RWPE1 (cell line): ENCODE results near the gene UGT3A1.
"Not testable (repeated sequence)": the region's sequence is repeated elsewhere in the genome, so short reads cannot be mapped to it uniquely, and the experiment has no call there.

Experiments
- CTCF ChIA-PET: fragments of 350-600 bp; sonication (Branson Sonifier 250); formaldehyde crosslinking; extraction: SDS; loops from one replicate; lab custom pipeline; 2021; lab: Yijun Ruan, JAX
- POLR2A ChIA-PET: fragments of 400-600 bp; formaldehyde crosslinking; extraction: SDS; loops from one replicate; lab custom pipeline; 2020; ENCODE audit warnings: antibody characterized with exemption; ENCODE audit not compliant: low non-redundant PET; lab: Yijun Ruan, JAX
- DNase-seq: peaks from one replicate; pipeline ENCODE4 v3.0.0; 2012; ENCODE audit warnings: low spot score
- H3K27ac ChIP-seq: fragments of 450-650 bp; 2 replicates; pipeline ENCODE4 v1.5.1; 2017
- TF ChIP-seq, protein P1 (sequence below): fragments of 450-650 bp; conservative IDR thresholded peaks from 2 replicates; pipeline ENCODE4 v1.5.1; 2017; ENCODE audit warnings: low read depth, mild to moderate bottlenecking

UGT3A1 gene

DNA sequence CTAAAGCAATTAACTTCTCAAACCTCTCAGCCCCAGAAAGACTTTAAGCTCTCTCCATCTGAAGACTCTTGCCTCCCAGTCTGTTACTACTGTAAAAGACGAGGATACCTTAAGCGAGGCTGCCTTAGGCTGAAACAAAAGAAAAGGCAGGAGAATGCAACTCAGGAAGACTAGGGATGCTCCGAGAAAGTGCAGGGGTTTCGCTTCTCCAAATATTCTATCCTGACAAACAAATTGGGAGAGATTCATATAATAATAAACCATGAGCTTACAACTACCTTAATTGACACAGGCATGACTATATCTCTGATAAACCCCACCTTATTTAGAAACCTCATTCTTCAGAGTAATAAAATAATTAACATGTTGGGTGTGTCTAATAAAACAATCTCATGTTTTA, 4.9 kb upstream of the UGT3A1 start:
- CTCF ChIA-PET: no interaction called here
- no peak overlapping the region for H3K27ac ChIP-seq
- TF ChIP-seq, protein P1, sequence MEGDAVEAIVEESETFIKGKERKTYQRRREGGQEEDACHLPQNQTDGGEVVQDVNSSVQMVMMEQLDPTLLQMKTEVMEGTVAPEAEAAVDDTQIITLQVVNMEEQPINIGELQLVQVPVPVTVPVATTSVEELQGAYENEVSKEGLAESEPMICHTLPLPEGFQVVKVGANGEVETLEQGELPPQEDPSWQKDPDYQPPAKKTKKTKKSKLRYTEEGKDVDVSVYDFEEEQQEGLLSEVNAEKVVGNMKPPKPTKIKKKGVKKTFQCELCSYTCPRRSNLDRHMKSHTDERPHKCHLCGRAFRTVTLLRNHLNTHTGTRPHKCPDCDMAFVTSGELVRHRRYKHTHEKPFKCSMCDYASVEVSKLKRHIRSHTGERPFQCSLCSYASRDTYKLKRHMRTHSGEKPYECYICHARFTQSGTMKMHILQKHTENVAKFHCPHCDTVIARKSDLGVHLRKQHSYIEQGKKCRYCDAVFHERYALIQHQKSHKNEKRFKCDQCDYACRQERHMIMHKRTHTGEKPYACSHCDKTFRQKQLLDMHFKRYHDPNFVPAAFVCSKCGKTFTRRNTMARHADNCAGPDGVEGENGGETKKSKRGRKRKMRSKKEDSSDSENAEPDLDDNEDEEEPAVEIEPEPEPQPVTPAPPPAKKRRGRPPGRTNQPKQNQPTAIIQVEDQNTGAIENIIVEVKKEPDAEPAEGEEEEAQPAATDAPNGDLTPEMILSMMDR: no peak
- DNase-seq: no peak
- POLR2A ChIA-PET: no interaction called here

DNA sequence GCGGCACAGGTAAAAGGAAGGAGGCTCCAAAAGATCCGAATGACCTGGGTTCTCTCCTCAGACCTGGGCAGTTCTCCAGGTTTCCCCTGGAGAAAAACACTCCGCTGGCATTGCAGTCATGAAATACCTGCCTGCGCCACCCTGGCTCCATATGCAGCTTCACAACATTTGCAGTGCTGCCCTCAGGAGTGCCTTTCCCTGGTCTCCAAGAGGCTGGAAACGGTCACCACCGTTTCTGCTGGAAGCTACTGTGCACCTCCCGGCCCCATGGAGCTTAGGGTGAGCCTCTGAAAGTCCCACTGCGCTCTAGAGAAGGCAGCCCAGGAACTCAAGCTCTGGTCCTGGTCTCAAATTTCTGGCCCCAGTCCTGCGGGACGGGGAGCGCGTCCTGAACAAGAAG, 670 bp downstream of the UGT3A1 start:
- ChIA-PET POLR2A (no interaction called here), CTCF (no interaction called here)

DNA sequence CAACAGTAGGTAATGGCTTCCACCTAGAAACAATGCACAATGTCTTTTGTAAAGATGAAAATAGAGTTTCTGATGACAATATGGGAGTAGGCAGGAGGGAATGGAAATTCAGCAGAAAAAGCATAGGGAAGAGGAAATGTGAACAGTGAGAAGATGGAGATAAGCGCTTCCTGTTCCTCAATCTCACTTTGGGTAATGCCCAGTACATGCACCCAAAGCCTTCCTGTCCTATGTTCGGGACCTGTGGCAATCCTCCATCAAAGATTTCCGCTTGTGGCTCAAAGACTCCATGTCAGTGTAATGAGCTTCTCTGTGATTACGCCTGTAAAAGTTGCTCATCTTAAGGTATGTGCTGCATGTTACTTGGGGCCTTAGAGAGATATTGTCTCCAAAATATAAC, 2.7 kb downstream of the UGT3A1 start:
- TF ChIP-seq, protein P1: no peak
- H3K27ac ChIP-seq: no peak overlapping the region
- no peak for DNase-seq
- POLR2A ChIA-PET: no interaction called here
- CTCF ChIA-PET: no interaction called here

More for the DNA sequence above, 670 bp downstream of the UGT3A1 start:
- no peak for DNase-seq
- TF ChIP-seq, protein P1: no peak
- H3K27ac ChIP-seq: no peak overlapping the region

DNA sequence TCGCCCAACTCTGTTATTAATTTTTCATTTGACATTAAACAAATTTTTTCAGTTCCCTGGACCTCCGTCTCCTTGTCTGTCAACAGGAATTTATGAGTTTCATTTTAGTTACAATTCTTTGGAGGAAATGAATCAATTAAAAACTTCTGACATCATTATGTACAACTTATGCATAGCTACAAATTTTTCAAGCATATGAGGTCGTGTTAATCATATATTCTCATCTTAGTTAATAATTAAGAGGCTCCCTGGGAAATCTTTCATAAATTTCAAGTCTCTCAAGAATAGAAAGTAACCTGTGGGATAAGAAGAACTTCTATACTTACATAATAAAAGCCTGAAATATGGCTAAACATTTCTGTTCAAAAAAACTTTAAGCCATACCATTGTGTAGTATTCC, 3.4 kb downstream of the UGT3A1 start:
- TF ChIP-seq, protein P1: no peak
- no peak overlapping the region for H3K27ac ChIP-seq
- ChIA-PET POLR2A (no interaction called here), CTCF (interaction anchor here (0.6 kb wide), 1 partner anchor 238 kb away, joined by 3 read pairs; no protein-coding TSS in a partner anchor)
- DNase-seq: no peak

DNA sequence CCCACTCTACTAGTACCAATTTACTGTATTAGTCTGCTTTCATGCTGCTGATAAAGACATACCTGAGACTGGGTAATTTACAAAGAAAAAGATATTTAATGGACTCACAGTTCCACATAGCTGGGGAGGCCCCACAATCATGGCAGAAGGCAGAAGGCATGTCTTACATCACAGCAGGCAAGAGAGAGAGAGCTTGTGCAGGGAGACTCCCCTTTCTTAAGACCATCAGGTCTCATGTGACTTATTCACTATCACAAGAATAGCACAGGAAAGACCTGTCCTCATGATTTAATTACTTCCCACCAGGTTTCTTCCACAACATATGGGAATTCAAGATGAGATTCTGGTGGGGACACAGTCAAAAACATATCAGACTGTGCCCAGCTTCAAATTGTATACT, 11.5 kb downstream of the UGT3A1 start:
- no peak for DNase-seq
- CTCF ChIA-PET: interaction anchor here (0.6 to 0.8 kb wide), 2 partner anchors 20 to 144 kb away, joined by 3 to 5 read pairs; no protein-coding TSS in a partner anchor
- TF ChIP-seq, protein P1: no peak

DNA sequence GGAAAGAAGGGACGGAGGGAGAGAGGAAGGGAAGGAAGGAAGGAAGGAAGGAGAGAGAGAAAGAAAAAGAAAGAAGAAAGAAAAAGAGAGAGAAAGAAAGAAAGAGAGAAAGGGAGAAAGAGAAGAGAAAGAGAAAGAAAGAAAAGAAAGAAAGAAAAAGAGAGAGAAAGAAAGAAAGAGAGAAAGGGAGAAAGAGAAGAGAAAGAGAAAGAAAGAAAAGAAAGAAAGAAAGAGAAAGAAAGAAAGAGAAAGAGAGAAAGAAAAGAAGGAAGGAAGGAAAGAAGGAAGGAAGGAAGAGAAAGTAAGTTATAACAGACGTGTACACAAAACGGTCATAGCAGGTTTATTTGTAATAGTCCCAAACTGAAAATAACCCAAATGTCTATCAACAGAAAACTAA, 14.3 kb downstream of the UGT3A1 start:
- POLR2A ChIA-PET, H3K27ac ChIP-seq, DNase-seq, CTCF ChIA-PET: not testable (repeated sequence)

More for the DNA sequence above, 11.5 kb downstream of the UGT3A1 start:
- no peak overlapping the region for H3K27ac ChIP-seq
- POLR2A ChIA-PET: no interaction called here

DNA sequence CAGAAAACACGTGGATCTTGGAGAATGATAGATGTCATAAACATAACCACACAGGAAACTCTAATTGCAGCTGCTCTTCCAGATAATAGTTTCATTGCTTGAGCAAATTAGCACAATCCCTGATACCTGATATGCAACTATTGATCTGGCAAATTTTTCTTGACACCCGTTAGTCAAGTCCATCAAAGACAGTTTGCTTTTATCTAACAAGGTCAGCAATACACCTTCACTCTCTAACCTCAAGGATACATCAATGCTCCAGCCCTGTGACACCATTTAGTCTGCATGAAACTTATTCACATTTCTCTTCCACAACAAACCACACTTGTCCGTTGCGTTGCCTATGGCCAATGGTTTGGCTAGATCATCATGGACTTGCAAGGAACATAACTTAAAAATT, 16.6 kb downstream of the UGT3A1 start:
- TF ChIP-seq, protein P1: no peak
- CTCF ChIA-PET: no interaction called here
- POLR2A ChIA-PET: no interaction called here
- no peak overlapping the region for H3K27ac ChIP-seq
- no peak for DNase-seq
